Keratinocyte (primary cell): Measurements from ENCODE around the gene RALY.

ENCODE experiments used
- EZH2 ChIP-seq: IDR thresholded peaks from one replicate; pipeline ENCODE4 v1.6.1; 2012; ENCODE audit warnings: inconsistent platforms, mild to moderate bottlenecking, low read length, moderate library complexity
- TF ChIP-seq, protein P1 (sequence below), 3 experiments: IDR thresholded peaks in 1 of 3; conservative IDR thresholded peaks in 1 of 3; optimal IDR thresholded peaks in 1 of 3; 2 replicates in 2 of 3; 3 replicates in 1 of 3; pipeline versions ENCODE3 to v1.5.1; 2011; ENCODE audit warnings: low read length in 3 of 3, mild to moderate bottlenecking in 3 of 3, moderate library complexity in 2 of 3, control low read depth in 1 of 3, inconsistent platforms in 1 of 3; ENCODE audit not compliant: insufficient read depth in 2 of 3; ENCODE audit errors: extremely low read depth in 1 of 3

DNA sequence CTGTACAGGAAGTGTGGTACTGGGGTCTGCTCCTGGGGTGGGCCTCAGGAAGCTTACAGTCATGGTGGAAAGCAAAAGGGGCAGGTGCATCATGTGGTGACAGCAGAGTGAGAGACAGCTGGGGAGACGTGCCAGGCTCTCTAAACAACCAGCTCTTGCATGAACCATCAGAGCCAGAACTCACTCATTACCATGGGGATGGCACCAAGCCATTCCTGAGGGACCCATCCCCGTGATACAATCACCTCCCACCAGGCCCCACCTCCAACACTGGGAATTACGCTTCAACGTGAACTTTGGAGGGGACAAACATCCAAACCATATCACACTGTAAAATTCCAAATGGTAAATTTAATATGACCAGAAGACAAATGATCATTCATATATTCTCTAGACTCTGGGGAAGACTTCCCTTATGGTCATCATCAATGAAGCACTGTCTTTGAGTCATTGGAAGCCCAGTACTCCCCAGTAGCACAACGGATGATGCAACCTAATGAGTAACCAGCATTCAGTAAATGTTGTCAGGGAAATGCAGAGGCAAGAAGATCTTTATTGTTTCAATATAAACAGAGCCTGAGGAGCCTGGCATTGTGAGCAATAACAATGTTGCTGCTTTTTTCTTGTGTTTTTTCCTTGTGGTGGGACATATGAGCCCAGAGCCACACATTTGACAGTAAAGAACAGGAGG, 48.2 kb upstream of the RALY start:
- TF ChIP-seq, protein P1, sequence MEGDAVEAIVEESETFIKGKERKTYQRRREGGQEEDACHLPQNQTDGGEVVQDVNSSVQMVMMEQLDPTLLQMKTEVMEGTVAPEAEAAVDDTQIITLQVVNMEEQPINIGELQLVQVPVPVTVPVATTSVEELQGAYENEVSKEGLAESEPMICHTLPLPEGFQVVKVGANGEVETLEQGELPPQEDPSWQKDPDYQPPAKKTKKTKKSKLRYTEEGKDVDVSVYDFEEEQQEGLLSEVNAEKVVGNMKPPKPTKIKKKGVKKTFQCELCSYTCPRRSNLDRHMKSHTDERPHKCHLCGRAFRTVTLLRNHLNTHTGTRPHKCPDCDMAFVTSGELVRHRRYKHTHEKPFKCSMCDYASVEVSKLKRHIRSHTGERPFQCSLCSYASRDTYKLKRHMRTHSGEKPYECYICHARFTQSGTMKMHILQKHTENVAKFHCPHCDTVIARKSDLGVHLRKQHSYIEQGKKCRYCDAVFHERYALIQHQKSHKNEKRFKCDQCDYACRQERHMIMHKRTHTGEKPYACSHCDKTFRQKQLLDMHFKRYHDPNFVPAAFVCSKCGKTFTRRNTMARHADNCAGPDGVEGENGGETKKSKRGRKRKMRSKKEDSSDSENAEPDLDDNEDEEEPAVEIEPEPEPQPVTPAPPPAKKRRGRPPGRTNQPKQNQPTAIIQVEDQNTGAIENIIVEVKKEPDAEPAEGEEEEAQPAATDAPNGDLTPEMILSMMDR (optimal IDR thresholded peaks at IDR 0.05 in 1 of 3, IDR thresholded peaks at IDR 0.05 in 1 of 3, conservative IDR thresholded peaks at IDR 0.05 in 1 of 3; ENCODE audit: extremely low read depth in 1 of 3, insufficient read depth in 2 of 3, low read length in 3 of 3): no peak
- no peak for TF ChIP-seq EZH2
